ENCODE results near the gene RPS15. TPM values are rescaled to one million over a fixed set of nuclear protein-coding genes. Genes with fewer than 3 reads are reported as not detected.

RPS15 gene
- total RNA-seq, 4 donors from 2014 or later, result 1,291 to 3,466 (median 2,344) TPM

DNA sequence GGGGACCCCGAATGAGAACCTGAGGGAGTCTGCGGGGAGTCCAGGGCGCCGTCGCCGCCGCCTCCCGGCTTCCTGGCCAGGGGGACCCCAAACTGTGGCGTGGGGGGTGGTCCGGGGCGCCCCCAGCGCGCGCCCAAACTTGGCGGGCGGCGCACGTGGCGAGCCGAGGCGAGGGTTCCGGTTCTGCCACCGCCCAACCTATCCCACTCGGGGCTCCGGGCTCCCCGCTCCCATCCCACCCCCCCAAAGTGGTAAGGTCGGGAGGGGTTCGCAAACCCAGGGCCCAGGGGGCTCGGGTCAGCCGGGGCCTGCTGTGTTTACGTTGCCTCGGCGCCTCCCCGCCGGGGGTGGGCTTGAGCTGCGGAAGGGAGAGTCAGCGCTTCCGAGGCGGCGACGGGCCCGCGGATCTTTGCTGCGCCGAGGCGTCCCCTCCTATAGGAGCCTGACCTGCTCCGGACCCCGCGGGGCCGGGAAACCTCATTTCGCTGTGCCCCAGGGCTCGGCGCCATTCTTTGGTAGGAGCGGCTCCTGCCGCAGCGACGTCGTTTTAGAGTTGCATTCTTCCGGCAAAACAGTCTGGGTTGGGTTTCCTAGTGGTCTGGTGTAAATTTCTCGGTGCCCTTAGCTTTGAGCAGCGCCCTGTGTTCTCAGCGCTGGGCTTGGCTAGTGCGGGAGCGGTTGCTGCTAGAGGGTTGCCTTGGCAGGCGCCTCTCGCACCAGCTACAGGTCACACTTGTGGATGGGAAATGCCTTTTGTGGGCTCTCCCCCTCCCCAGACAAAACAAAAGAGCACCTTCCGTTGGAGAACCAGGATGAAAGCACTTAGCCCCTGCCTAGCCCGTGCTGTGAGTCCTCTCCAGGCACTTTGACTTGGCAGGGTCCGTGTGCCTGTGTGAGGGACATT, 29.6 kb upstream of the RPS15 start:
- Histone ChIP-seq H3K36me3 (peaks cover 0 to 11% of the 10 kb centered on the region in 2 donors), H3K4me3 (peak overlapping the region; percentile 88 to 100), H3K9me3 (no peaks in the 10 kb centered on the region), H3K27me3 (no peaks in the 10 kb centered on the region), H3K4me1 (peaks cover 3 to 61% (median 45%) of the 10 kb centered on the region in 3 donors), H3K27ac (peak overlapping the region; percentile 83 to 98 (median 97))
- no CpG with 5 or more reads among the region's 69 CpGs for WGBS, 2 donors (ENCODE audit: low coverage in 1 of 2)
- ATAC-seq, result no peak
- peak; percentile 39 for TF ChIP-seq POLR2AphosphoS5 (IDR thresholded peaks at IDR 0.05)
- no peak for TF ChIP-seq EP300 (IDR thresholded peaks at IDR 0.05)
- peak; percentile 14 to 23 for TF ChIP-seq POLR2A (IDR thresholded peaks at IDR 0.05)
- TF ChIP-seq, protein P1, sequence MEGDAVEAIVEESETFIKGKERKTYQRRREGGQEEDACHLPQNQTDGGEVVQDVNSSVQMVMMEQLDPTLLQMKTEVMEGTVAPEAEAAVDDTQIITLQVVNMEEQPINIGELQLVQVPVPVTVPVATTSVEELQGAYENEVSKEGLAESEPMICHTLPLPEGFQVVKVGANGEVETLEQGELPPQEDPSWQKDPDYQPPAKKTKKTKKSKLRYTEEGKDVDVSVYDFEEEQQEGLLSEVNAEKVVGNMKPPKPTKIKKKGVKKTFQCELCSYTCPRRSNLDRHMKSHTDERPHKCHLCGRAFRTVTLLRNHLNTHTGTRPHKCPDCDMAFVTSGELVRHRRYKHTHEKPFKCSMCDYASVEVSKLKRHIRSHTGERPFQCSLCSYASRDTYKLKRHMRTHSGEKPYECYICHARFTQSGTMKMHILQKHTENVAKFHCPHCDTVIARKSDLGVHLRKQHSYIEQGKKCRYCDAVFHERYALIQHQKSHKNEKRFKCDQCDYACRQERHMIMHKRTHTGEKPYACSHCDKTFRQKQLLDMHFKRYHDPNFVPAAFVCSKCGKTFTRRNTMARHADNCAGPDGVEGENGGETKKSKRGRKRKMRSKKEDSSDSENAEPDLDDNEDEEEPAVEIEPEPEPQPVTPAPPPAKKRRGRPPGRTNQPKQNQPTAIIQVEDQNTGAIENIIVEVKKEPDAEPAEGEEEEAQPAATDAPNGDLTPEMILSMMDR (IDR thresholded peaks at IDR 0.05), result no peak

DNA sequence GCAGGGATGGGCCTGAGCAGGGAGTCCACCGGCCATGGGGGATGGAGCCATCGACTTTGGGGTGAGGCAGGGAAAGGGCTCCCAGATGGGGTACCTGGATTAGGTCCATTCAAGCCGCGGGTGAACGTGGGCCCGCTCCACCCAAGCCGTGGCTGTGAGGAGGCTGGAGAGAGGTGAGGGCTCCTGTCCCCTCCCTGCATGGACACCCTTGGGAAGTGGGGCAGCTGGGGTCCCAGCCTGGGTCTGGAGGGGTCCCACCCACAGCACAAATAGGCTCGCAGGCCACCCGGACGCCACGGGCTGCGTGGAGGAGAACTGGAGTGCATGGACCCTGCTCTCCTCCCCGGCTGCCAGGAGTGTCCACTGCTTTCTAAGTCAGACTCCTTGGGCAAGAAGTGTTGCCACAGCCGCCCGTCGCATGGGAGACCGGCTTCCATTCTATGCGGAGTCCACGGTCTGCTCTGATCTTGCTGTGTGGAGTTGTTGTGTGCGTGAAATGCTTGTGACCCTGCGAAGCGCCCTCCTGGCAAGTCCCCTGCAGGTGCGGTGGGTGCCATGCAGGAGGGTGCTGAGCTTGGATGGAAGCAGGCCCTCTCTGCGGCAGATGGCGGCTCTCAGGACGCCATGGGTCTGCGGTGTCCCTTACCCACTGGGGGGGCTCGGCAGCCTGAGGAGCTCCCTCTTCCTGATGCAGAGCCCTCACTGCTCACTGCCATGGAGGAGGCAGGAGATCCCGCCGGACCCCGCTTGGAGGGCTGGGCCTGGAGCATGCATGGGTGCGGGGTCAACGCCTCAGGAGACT, 28.8 kb upstream of the RPS15 start:
- Histone ChIP-seq H3K4me1 (peaks cover 3 to 70% (median 46%) of the 10 kb centered on the region in 3 donors), H3K36me3 (peaks cover 0 to 11% of the 10 kb centered on the region in 2 donors), H3K27me3 (no peaks in the 10 kb centered on the region), H3K9me3 (no peaks in the 10 kb centered on the region), H3K27ac (peak overlapping the region in 3 of 4 donors; percentile 96 to 98 (median 98)), H3K4me3 (peak overlapping the region; percentile 88 to 100)
- 9 to 46% methylated on average over 4 to 7 of the region's 33 CpGs for WGBS, 2 donors (ENCODE audit: low coverage in 1 of 2)
- no peak for TF ChIP-seq EP300 (IDR thresholded peaks at IDR 0.05)
- TF ChIP-seq POLR2AphosphoS5 (IDR thresholded peaks at IDR 0.05), result no peak
- ATAC-seq, result no peak

DNA sequence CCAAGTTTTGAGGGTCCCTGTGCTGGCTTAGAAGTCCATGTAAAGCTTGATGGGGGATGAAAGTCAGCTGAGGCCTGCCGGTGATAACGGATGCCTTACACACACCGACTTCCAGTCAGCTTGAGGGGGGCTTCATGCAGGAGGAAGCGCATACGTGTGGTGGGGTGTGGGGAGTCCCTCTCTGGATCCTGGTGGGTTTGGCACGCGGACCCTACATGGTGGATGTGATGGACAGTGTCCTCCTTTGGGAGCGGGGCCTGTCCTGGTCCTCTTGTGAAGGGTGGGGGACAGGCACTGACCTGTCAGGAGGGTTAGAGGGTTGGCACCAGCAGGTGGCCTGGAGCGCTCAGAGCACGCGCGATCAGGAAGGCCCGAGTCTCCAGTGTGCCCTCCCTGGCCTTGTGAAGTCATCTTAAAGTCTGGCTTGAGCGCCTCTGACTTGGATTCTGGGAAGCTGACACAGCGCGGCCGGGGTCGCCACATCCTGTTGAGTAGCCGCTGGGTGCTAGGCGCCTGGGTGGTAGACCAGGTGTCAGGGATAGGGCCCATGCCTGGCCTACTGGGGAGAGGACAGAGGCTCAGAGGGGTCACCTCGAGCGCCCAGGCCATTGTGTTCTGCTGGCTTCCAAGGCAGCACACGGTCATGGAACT, 27.9 kb upstream of the RPS15 start:
- no peak for ATAC-seq
- peaks cover 0 to 11% of the 10 kb centered on the region in 2 donors for H3K36me3 ChIP-seq
- no peaks in the 10 kb centered on the region for H3K27me3 ChIP-seq
- peak overlapping the region in 1 of 2 donors; percentile 100 for H3K4me3 ChIP-seq
- WGBS, 2 donors (ENCODE audit: low coverage in 1 of 2), result no CpG with 5 or more reads among the region's 23 CpGs
- TF ChIP-seq EP300 (IDR thresholded peaks at IDR 0.05) (no peak), POLR2AphosphoS5 (IDR thresholded peaks at IDR 0.05) (no peak), POLR2A (IDR thresholded peaks at IDR 0.05) (no peak)
- TF ChIP-seq, protein P1 (IDR thresholded peaks at IDR 0.05), result no peak
- peak overlapping the region in 2 of 4 donors; percentile 78 to 98 for H3K27ac ChIP-seq
- H3K4me1 ChIP-seq, result peaks cover 3 to 79% (median 49%) of the 10 kb centered on the region in 3 donors
- no peaks in the 10 kb centered on the region for H3K9me3 ChIP-seq

DNA sequence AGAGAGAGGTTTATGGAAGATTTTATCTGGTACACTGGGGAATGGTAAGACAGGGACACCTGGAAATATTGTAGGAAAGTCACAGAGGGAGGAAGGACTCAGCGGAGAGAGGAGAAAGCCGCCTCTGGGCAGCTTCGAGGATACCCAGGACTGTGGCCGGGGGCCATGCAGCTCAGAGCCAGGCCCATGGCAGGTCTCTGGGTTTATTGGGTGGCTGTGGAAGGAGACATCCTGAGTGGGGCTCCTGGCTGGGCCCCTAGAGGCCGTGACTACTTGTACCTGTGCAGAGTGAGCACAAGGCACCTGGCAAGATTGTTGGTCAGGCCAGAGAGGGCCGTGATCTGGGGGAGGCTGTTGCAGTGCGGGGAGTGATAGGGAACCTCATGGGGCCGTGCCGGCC, 27.4 kb upstream of the RPS15 start:
- Histone ChIP-seq H3K4me1 (peaks cover 3 to 84% (median 54%) of the 10 kb centered on the region in 3 donors), H3K4me3 (no peak overlapping the region), H3K36me3 (peaks cover 0 to 11% of the 10 kb centered on the region in 2 donors), H3K9me3 (no peaks in the 10 kb centered on the region), H3K27me3 (no peaks in the 10 kb centered on the region), H3K27ac (peak overlapping the region in 3 of 4 donors; percentile 56 to 98 (median 78))
- 74 to 83% methylated on average over 1 to 5 of the region's 9 CpGs for WGBS, 2 donors (ENCODE audit: low coverage in 1 of 2)
- no peak for ATAC-seq
- TF ChIP-seq POLR2AphosphoS5 (IDR thresholded peaks at IDR 0.05) (no peak), EP300 (IDR thresholded peaks at IDR 0.05) (no peak), POLR2A (IDR thresholded peaks at IDR 0.05) (no peak)
- TF ChIP-seq, protein P1 (IDR thresholded peaks at IDR 0.05), result no peak
